NCI-H82 (cell line): ENCODE data around the gene ORC5.
A peak's percentile ranks its signal among the peaks of the same experiment; 100 is the strongest.
"Not testable (repeated sequence)": the region's sequence is repeated elsewhere in the genome, so short reads cannot be mapped to it uniquely, and the experiment has no call there.

Experiments used
- DNase-seq: peaks from one replicate; lab custom pipeline; 2025; lab: John Stamatoyannopoulos, UW

ORC5 gene

DNA sequence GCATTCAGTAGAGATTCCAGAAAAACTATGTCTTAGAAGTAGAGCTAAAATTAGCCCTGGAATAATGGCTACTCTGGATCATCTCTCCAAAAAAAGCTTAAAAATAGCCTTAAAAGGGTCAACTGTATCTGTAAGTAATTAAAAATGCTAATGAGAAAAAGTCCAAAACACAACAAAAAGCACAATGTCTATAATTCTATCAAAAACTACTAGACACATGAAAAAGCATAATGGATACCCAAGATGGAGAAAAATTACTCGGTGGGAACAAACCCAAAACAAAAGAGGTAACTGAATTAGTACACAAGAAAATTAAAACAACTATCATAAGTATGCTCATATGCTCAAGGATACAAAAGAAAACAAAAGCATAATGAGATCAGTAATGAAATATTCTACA lies 15.4 kb downstream of the ORC5 start:
- DNase-seq = no peak

DNA sequence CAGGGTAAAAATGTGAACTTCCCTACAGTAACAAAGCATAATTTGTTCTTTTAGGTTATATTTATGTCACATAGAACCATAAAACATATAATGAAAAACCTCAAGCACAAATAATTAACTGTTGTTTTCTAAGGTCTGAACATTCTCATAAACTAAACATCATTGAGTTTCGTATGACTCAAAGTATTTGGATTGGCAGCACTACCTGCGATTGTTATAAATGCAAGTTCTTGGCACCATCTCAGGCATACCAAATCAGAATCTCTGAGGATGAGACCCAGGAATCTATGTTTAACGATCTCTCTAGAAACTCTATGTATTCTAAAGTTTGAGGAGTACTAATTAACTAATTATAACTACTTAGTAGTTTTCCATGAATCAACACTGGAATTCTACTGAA lies 22.5 kb downstream of the ORC5 start:
- DNase-seq = no peak

DNA sequence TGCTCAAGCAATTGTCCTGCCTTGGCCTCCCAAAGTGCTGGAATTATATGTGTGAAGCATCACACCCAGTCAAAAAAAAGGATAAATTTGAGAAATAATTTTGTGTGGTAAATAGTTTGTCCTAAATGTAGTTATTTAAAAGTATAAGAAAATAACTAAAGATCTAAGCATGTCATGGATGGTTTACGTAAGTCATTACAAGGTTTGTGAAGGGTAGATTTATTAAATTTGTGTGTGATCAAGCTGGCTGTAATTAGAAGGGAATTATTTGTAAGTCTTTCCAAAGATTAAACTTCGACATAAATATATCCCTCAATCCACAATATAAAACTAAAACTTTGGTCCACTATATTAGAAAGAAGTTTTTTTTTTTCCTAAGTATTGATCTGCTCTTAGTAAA lies 28.6 kb downstream of the ORC5 start:
- DNase-seq = peak; percentile 13

DNA sequence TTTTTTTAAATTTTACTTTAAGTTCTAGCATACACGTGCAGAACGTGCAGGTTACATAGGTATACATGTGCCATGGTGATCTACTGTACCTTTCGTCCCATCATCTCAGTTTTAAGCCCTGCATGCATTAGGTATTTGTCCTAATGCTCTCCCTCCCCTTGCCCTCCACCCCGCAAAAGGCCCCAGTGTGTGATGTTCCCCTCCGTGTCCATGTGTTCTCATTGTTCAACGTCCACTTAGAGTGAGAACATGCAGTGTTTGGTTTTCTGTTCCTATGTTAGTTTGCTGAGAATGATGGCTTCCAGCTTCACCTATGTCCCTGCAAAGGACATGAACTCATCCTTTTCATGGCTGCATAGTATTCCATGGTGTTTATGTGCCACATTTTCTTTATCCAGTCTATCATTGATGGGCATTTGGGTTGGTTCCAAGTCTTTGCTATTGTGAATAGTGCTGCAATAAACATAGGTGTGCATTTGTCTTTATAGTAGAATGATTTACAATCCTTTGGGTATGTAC lies 30.2 kb downstream of the ORC5 start:
- not testable (repeated sequence) for DNase-seq

DNA sequence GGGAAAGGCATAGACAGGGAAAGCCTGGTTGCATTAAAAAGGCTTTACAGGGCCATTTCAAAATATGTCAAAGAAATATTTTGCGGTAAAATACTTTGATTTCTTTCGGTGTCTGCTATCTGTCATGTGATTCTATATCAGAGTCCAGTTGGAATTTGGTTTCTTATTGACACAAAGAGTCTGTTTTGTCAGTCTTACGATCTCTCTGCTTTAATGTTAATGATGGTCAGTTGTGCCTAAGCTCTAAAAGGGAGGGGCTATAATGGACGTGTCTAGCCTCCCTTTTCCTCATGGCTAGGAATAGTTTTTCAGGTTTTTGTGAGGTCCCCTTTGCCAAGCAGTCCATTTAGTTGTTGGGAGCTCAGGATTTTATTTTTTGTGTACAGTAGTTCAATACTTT lies 31.5 kb downstream of the ORC5 start:
- no peak for DNase-seq

DNA sequence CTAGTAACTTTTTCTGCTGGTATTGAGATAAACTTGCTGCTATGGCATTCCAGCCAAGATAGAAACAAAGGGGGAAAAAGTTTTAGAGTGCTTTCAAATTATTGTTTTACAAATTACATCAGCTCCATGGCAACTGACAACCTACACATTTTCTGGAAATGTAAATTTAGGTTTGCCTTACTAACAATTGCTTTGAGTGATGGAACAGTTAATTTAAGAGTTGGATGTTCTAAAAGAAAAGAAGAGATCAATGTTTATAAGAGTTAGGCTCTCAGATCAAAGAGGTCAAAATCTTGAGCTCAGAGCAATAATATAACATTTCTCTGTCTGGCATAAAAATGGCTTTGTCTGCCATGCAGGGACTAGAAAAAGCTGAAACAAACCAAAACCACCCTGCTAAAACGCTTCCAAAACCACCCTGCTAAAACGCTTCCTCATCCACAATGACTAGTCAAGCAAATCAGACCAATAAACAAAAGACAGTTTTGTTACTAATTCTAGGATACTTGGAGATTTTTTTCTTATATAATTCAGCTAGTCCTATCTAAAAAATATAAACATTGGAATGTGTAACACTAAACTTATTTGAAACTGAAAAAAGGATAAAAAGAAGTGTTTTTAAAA lies 32.3 kb downstream of the ORC5 start:
- DNase-seq = no peak

DNA sequence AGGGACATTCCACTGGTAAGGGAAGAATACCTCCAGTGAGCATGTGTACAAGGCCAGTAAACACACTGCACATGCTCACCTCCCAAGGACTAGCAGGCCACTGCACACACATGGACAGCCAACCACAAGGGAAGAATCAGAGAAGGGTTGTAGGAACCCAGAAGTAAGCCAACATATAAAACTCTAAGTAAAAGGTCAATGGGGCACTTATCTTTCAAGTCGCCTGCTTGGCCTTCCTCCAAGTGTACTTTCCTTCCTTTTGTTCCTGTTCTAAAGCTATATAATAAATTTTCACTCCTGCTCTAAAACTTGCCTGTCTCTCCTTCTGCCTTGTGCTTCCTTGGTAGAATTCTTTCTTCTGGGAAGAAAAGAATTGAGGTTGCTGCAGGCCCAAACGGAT lies 33.0 kb downstream of the ORC5 start:
- no peak for DNase-seq

DNA sequence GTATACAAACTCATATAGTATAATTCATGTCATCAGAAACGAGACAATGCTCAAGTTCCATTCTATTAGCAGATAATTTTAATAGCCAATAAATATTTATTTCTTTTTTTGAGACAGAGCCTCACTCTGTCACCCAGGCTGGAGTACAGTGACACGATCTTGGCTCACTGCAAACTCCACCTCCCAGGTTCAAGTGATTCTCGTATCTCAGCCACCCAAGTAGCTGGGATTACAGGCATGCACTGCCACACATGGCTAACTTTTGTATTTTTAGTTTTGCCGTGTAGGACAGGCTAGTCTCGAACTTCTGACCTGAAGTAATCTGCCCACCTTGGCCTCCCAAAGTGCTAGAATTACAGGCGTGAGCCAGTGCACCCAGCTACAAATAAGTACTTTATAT lies 45.7 kb downstream of the ORC5 start:
- no peak for DNase-seq

DNA sequence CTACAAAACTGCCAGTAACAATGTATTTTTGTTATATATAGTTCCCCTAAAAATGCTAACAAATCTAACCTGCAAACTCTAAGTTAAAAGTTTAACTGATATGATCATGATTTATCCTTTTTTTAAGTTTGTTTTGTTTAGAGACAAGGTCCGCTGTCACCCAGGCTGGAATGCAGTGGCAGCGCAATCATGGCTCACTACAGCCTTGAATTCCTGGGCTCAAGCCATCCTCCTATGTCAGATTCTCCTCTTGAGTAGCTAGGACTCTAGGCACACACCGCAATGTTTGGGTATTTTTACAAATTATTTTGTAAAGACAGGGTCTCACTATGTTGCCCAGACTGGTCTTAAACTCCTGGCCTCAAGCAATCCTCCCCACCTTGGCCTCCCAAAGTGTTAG lies 46.6 kb downstream of the ORC5 start:
- no peak for DNase-seq

DNA sequence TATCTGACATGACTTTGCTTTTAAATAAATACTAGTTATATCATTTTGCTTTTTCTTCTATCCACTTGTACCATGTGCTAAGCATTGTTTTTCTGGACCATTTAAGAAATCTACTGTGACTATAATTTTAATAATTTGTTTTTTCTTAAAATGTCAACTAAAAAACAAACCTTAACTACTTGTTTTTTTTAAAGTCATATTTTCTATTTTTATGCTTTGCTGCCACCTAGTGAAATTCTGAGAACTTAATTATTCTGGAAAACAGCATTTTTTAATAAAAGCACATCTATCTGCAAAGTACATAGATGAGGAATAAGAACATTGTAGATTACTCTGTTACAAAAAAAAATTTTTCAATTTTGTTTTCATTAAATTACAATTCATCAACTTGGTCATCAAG lies 47.4 kb downstream of the ORC5 start:
- no peak for DNase-seq

DNA sequence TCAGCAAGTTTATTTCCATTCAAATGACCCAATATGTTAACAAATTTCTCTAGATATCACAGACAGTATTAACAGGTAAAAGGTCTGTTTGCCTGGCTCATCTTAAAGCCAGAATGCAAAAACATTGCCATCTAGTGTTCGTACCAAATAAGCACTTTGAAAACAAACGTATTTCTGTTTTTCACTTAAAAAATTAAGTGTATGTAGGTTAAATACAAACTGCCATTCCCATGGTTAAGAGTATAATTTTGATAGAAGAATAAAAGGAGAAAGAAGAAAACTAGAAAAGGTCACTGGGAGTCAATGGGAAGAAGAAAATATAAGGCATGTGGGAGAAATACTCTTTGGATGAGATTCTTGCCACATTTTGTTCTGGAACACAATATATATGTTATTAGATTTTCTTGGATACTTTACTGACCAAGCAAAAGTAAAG lies 51.0 kb downstream of the ORC5 start:
- DNase-seq = peak; percentile 51

DNA sequence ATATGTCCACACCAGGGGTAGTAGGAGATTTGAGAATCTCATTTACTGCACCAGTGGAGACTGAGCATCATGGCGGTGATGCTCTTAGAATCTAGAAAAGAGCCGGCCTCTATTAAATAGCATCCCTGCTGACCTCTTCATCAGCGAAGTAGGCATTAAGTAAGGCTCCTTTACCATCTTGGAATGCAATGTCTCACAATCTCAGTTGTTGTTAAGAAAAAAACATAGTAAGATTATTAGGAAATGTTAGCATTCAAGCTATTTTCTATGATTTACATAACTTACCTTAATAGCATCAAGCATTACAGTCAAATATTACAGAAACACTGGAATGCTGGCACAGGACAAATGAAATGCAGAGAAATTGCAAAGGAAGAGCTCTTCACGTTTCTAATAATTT lies 54.5 kb downstream of the ORC5 start:
- DNase-seq = no peak

DNA sequence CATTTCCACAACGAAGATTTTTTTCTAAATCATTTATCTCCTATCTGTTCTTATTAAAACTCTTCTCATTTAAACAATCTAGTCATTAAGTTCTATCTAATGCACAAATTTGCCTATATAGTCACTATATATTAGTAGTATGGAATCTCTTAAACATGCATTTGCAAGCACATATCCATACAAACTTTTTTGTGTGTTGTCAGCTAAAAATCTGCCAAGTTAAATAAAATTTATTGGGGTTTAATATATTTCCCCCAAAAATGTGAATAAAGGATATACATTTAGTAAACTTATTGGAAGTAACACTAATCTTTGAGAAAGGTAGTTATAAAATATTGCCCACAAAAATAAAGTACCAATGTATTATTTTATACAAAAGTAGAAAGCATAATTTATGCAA lies 55.3 kb downstream of the ORC5 start:
- no peak for DNase-seq

DNA sequence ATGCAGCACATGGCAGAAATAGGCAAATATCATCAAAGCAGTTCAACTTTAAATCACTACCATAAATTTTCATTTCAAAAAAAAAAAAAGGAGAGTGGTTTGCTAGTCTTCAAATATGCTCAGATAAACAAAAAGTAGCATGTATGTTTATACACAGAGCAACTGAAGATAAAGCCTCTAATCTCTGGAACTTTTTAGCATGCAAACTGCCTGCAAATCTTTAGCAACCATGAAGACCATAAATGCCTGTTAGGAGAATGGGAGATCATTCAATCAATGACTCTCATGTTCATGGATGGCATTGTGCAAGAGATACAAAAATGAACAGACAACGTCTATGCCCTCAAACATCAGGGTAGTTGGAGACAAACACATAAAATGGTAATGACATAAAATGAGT lies 57.3 kb downstream of the ORC5 start:
- DNase-seq = no peak

DNA sequence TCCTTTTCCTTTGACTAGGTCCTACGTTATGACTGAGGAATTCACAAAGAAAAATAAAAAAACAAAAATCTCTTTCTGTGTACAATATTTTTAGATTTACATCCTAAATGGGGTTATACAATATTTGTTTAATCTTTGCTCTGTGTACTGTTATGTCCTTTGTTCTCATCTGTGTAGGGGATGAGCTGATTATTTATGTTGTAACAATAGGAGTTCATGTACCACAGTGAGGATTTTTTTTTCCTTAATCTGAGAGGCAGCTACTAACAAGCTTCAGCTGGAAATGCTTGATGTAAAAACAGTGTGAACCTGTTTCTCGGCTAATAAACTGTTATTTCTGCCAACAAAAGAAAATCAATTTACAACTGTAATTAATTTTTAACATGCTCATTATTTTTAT lies 58.0 kb downstream of the ORC5 start:
- peak; percentile 6 for DNase-seq

DNA sequence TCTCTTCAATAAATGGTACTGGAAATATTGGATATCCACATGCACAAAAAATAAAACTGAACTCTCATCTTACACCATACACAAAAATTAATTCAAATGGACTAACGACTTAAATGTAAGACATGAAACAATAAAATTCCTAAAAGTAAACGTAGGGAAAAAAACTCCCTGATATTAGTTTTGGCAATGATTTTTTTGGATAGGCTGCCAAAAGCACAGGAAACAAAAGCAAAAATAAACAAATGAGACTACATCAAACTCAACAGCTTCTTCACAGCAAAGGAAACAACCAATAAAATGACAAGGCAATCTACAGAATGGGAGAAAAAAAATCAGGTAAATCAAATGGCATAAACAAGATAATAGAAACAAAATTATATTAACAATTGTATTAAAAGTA lies 65.7 kb downstream of the ORC5 start:
- no peak for DNase-seq

DNA sequence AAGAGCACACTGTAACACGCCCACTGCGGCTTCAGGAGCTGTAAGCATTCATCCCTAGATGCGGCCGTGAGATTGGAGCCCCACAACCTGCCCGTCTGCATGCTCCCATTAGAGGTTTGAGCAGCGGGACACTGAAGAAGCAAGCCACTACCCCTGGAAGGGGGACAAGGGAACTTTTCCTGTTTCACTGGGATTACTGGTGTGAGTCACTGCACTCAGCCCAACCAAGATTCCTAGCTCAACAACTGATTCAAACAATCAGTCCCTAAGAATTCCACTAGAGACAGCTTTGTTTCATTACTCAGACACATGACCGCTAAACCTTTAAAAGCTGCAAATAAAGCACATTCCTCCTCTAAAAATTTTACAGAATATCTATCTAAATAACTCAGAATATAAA lies 69.8 kb downstream of the ORC5 start:
- no peak for DNase-seq

DNA sequence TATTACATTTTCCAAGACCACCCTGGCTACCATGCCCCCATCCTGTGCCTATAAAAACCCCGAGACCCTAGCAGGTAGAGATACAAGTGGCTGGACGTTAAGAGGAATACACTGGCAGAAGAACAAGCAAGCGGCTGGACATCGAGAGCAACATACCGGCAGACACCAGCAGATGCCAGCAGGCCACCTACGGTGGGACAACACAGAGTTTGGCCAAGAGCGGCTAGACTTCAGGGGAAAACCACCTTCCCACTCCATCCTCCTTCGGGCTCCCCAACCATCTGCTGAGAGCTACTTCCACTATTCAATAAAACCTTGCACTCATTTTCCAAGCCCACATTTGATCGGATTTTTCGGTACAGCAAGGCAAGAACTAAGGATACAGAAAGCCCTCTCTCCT lies 70.3 kb downstream of the ORC5 start:
- DNase-seq = no peak

DNA sequence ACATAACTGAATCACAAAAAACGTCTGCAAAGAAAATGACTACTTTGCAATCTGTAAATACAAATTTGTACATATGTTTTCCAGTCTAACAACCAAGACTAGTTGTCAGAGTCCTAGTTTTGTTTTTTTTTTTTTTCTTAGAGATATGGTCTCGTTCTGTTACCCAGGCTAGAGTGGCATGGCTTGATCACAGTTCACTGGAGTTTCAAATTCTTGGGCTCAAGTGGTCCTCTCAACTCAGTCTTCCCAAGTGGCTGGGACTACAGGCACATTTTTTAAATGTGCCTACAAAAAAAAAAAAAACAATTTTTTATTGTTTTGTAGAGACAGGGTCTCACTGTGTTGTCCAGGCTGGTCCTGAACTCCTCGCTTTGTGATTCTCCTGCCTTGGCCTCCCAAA lies 70.8 kb downstream of the ORC5 start:
- DNase-seq = no peak

DNA sequence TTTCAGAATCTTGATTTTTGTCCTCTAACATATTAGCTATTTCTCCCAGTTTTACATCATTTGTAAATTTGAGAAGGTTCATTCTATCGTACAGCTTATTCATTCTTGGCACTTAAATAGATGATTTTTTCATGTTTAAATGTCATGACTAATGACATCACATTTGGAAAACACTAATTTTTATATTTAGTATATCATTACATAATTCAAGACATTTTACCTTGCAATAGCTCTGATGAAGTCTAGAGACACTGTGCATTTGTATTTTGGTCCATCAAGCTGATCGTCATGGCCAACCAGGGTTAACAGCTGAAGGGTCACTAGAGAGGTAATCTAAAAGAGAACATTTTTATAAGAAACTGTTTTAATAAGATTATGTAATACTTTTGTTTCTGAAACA lies 71.3 kb downstream of the ORC5 start:
- no peak for DNase-seq

DNA sequence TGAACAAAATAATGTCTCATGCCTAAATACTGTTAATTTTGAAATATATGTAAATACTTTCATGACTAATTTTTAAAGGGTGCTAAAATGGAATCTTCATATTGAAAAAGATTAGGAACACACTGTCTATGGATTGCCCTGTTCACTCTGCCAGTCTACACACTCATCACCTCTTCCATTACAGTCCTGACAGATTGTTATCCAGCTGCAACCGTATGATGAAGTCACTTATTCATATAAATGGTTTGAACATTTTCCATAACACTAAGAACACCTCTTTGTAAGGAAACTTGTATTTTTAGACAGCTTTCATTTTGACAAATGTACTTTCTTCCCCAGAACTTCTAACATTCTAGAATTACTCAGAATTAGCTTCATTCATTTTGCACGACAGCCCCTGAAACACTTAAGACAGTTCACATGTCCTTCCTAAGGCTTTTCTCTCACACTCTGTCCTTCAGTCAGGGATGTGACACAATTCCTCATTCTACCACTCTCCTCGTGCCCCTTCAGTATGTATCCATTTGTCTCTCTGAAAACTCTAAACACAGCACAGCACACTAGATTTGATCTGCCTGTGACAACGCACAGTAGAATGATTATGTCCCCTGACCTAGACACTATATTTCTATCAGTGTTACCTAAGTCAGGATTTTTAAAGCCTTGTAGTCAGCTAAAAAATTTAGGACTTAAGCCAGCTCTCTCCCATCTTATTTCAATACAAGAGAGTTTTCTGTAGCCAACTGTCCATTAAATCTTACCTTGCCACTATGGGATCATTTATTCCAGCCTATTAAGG lies 71.9 kb downstream of the ORC5 start:
- DNase-seq = no peak

DNA sequence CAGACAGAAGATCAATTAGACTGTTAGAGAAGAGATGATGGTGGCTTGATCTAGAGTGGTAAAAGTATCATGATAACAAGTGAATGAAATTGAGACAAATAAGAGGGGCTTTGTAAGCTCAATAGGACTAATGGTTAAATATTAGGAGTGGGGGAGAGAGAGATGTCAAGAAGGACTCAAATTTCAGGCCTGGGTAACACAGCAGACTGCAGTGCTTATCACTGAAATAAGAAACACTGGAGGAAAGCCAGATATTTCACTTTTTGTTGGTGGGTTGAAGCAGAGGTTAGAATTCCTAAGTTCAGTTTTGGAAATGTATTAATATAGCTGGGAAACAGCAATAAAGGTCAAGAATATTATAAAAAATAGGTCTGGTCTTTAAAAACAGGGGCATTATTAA lies 74.6 kb downstream of the ORC5 start:
- DNase-seq = no peak

DNA sequence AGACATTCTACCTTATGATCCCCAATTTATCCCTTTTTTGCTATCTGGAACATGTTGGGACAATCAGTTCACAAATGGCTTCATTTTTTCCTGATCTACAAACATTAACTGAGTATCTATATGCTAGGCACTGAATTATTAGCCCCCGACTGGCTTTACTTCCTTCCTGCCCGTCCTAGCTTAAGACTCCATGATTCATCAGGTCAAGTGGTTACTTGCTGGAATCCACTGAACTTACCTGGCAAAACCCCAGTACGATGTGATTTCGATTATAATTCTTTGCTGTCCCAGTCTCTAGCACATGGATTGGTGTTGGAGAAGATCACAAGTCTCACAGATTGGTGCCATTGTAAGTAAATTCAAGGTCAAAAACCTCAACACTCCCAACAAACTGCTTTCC lies 77.1 kb downstream of the ORC5 start:
- DNase-seq = no peak

DNA sequence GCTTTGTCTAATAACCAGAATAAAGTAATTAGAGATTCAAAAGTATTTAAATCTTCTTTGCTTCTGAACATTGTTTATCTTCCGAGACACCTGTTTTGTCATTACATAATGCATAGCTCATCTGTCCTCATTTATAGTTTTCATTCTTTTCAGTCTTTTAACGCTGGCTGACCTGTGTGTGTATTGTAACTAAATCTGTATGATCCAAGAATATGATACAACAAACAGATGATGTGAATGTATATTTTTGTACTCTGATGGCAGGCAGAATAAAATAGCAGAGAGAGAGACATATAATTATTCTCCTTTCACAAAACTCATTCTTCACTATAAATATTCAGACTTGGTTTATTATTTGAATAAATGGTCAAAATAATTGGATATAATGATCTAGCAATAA lies 80.6 kb downstream of the ORC5 start:
- DNase-seq = no peak
